HUDEP-2 (cell line): ENCODE measurements around the gene PPP4R4.
"Not testable (repeated sequence)": the region's sequence is repeated elsewhere in the genome, so short reads cannot be mapped to it uniquely, and the experiment has no call there.

ENCODE experiments used
- DNase-seq, 76 experiments: peaks; one replicate each; lab custom pipeline; 2025; ENCODE audit not compliant: unreplicated experiment in 76 of 76; lab: John Stamatoyannopoulos, UW

The PPP4R4 gene

DNA sequence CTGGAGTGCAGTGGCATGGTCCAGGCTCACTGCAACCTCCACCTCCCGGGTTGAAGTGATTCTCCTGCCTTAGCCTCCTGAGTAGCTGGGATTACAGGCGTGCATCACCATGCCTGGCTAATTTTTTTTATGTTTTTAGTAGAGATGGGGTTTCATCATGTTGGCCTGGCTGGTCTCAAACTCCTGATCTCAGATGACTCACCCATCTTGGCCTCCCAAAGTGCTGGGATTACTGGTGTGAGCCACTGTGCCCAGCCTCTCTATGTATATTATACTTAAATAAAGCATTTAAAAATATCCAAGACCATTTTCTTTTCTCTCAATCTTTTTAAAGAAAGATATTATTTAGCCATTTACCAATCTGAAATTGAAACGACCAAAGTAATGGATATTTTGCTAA lies 90.1 kb downstream of the PPP4R4 start:
- not testable (repeated sequence) for DNase-seq

DNA sequence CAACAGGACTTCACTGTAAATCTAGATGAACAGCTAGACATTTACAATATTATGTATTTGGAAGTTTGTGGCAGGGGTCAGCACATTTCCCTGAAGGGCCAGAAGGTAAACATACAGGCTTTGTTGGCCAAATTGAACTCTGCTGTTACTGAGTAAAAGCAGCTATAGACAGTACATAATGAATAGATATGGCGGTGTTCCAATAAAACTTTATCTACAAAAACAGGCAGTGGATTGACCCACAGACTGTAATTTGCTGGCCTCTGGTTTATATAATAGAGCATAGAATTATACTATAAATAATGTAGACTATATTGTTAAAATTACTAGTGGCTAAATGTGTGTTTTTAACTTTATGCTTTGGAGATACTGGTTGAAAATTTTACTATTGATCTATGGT lies 93.2 kb downstream of the PPP4R4 start:
- peak in 10 of 76 experiments; percentile 1 to 33 (median 16) for DNase-seq

DNA sequence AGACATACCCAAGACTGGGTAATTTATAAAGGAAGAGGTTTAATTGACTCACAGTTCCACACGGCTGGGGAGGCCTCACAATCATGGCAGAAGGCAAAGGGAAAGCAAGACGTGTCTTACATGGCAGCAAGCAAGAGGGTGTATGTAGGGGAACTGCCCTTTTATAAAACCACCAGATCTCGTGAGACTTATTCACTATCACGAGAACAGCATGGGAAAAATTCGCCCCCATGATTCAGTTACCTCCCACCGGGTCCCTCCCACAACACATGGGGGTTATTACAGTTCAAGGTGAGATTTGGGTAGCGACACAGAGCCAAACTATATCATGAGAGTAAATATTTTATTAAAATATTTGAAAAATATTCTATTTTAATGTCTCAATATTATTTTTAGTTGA lies 94.5 kb downstream of the PPP4R4 start:
- DNase-seq: not testable (repeated sequence)

DNA sequence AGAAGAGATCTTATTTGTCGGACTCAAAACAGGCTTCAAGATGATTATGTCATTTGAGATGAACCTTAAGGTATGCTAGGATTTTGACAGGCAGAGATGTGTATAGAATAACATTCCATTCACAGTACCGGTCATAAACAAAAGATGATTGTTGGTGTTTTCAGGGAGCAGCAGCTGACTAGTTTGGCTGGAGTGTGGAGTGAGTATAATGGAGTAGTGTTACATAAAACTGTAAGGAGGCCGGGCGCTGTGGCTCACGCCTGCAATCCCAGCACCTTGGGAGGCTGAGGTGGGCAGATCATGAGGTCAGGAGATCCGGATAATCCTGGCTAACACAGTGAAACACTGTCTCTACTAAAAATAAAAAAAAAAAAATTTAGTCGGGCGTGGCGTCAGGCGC lies 95.0 kb downstream of the PPP4R4 start:
- no peak for DNase-seq

DNA sequence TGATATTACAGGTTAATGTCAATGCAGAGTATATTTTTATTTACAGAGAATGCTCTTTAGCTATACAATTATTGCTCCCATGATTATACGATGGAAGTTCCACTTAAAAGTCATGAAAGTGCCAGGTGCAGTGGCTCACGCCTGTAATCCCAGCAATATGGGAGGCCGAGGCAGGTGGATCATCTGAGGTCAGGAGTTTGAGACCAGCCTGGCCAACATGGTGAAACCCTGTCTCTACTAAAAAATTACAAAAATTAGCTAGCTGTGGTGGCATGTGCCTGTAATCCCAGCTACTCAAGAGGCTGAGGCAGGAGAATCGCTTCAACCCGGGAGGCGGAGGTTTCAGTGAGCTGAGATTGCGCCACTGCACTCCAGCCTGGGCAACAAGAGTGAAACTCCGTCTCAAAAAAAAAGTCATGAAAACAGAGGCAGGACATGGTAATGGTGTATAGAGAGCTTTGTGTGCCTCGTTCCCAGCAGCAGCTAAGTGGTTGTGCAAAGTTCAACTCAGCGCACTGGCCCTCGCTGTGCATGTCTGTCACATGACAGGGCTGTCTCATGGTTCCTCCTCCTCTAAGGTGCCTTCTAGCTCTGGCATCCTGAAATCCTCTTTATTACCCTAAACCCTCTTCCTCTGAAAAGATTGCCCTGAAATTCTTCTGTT lies 102.9 kb downstream of the PPP4R4 start:
- DNase-seq: not testable (repeated sequence)

DNA sequence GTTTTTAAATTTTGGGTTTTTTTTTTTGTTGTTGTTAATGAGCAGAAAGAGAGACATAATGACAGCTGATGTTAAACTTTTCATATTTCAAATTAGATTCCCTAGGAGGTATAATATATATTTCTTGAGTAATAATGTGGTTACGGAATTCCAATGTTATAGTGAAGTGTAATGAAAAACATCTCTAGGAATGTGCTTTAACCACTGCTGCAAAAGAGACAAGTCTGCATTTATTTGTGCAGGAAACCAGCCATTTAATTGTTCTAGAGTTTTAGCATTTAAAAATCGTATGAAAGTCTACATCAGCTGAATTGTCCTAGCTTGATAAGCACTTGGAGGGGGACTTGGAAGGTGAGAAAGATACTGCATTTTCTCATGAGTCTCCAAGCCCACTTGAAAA lies 104.6 kb downstream of the PPP4R4 start:
- DNase-seq: no peak

DNA sequence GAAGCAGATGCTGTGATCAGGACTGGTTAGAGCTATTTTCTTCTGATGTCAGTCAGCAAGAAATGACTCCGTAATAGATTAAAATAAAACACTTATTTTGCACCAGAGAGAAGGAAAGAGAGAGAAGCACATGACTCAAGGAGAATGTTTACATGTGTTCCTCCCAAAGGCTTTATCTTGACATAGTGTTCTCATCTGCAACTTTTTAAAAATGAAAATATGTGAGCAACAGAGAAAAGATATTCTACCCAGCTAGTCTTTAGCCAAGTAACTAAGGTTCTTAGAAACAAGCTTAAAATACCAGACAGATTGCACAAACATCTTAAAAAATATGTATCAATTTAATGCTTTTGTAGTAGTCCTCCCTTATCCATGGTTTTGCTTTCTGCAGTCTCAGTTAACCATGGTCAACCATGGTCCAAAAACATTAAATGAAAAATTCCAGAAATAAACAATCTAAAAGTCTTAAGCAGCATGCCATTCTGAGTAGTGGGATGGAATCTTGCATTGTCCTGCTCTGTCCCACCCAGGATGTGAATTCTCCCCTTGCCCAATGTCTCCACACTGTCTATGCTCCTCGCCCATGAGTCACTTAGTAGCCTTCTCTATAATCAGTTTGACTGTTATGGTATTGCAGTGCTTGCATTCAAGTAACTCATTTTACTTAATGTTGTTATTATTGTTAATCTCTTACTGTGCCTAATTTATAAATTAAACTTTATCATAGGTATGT lies 109.0 kb downstream of the PPP4R4 start:
- no peak for DNase-seq

DNA sequence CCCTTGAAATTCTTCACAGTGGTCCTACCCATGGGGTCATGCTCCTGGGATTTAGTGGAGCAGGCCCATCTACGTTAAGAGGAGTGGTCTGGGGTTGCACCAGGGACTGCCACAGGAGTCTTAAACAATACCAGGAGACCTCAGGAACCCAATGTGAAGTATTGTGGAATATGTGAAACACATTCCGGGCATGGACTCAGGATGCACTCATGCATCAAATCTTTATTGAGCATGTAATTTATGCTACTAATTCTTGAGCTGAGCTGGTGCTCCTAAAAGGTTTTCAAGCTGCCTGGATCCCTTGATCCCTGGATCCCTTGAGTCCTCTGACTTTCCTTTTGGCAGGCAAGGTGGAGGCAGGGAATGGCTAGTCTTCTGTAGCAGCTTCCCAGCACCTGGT lies 110.1 kb downstream of the PPP4R4 start:
- DNase-seq: no peak

DNA sequence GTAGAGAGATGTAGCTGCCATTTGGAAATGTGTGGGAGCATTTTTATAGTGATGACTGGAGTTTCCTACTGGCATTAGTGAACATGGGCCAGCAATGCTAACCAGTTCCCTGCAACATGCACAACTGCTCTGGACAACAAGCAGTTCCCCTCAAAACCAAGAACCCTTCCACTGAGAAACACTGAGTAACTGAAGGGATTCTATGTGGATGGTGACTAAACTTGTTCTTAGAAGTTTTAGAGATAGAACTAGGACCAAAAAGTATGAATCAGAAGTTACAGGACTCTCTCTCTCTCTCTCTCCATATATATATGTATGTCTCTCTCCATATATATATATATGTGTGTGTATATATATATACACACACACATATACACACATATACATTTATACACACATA lies 111.0 kb downstream of the PPP4R4 start:
- DNase-seq: no peak

DNA sequence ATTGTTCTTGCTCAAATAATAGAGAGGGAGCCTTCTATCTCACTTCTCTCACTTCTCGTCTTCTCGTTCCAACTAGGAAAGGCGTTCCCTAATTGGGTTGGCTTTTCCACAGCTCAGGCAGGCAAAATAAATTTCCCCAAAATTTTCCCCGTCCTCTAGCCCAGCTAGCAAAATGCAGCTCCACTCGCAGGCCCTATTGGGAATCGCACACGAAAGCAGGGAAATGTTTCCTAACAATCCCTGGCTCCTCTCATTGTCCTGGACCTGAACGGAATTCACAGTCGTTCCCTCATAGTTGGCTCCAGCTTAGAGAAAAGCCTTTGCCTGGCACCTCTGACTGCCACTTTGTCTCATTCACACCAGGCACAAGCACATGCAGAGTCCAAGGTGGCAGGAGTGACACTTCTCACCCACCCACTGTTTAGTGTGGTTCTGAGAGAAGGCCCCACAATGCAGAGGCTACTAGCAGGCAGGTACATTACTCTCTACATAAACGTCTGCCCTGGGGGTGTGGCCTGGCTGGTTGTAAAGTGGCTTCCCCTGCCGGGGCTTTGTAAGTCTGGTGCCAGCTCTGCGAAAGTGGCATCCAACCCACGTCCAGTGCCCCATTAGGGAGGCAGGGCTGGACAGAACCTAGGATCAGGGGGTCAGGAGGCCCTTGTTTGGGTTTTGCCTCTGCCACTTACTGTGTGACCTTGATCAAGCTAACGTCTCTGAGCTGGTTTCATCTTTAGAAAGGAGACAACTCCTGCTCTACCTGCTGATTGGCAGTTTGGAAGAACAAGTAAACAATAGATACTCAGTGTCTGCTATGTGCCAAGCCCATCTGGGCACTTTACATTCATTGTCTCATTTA lies 114.7 kb downstream of the PPP4R4 start:
- no peak for DNase-seq

DNA sequence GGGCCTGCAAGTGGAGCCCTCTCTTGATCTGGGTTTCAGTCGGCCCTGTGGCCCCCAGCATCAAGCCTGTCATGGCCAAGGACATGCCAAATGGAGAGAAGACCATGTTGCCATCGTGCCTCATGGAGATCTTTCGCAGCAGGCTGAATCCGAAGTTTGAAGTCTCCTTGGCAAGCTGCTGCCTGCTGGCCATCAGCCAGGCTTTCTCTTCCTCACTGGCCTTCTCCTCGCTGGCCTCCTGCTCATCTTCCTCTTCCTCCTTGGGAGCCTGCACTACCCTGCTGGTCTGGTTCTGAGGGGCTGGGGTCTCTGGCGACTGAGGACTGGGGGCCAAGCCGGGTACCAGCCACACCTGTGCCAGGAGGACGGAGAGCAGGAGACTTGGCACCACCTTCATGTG lies 116.1 kb downstream of the PPP4R4 start:
- DNase-seq: no peak

DNA sequence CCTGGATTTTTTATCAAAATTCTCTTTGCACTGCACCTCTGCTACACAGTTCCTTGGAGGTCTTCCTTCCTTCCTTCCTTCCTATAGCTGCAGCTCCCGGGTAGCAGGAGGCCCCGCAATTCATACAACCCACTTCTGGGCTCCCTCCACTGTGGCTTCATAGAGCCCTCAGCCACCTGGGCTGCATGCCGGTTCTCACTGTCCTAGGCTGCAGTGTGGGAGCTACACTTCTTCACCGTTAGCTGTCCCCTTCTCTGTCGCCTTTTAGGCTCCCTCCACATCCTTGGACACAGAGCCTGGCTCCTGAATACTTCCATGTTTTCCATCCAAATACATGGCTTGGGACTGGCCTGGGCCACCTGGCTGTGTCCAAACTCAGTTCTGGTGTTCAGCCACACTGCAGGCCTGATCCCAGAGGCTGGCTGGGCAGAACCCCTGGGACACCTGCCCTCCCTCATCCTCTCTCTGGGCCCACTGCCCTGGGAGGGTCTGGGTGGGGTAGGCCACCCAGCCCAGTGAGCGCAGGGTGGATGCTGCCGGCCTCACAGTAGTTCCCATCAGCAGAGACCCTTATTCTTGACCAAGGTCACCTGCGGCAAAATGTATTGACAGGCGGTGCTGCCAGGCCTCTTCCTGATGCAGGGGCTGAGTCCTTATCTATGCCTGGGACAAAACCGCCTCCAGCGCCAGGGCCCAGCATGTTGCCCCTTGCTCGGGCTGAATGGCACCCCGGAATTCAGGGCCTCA lies 117.2 kb downstream of the PPP4R4 start:
- DNase-seq: no peak

DNA sequence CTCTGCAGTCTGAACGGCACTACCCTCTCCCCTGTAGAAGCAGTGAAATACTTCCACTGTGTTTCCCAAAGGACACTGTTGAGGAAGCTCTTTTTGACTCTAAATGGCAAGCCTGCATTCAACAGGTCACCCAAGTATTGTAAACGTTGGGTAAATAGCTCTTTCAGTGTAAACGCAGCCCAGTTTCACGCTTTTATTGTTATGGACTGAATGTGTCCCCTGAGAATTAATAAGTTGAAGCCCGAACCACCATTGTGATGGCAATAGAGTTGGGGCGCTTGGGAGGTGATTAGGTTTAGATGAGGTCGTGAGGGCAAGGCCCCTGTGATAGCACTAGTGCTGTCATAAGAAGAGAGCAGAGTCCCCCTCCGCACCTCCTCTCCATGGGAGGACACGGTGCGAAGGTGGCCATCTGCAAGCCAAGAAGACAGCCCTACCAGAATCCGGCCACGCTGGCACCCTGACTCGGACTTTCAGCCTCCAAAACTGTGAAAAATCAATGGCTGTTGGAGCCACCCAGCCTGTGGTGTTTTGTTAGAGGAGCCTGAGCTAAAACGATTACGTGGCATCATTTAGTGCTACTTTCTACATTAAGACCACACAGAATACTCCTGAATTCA lies 117.9 kb downstream of the PPP4R4 start:
- no peak for DNase-seq

DNA sequence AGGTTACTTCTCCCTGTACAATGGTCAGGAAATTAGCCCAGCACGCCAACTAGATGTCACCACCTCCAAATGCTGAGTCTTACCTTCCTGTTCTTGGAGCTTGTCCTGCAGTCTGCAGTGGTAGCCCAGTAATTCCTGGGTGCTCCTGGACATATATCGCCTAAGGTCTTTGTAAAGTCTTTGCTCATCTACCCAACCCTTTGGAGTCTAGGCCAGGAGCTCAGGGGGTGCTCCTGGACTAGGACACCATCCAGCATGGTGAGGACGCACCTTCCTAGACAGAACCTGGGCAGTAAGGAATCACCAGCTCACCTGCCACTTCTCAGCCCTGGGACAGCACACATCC lies 118.4 kb downstream of the PPP4R4 start:
- no peak for DNase-seq

DNA sequence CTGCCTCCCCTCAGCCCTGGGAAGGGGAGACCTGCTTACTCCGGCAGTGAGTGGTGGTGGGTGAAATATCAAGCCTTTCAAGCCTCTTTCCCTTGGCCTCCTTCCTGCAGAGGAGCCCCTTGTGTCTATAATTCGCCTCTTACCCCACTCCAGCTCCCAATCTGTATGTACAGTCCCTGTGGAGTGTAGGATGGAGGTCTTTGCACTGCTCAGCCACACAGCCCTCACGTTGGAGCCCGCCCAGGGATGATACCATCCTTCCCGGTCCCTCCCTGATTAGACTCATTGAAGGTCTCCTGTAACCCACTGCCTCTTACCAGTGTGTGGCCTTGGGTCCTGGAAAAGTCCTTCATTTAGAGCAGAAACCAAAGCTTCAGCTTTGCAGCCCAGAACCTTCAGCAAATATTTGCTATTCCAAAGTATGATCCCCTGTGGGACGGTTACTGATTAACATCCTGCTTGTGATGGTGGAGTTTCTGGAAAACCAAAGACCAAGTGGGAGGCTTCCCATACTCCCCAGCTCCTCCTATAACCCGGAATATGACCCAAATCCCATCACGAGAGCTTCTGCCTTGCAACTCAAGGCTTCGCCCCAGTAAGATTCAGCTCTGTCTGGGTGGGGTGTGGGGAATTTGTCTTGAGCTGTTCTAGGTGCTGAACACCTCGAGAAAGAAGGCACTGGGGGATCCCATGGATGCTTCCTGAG lies 118.9 kb downstream of the PPP4R4 start, which contains the start of gene SERPINA10:
Gene SERPINA10, minus strand, starts transcription at position 397 of the 706 bp plus-strand sequence. CDS start 2,675 bp downstream, outside the sequence.
- DNase-seq: no peak

DNA sequence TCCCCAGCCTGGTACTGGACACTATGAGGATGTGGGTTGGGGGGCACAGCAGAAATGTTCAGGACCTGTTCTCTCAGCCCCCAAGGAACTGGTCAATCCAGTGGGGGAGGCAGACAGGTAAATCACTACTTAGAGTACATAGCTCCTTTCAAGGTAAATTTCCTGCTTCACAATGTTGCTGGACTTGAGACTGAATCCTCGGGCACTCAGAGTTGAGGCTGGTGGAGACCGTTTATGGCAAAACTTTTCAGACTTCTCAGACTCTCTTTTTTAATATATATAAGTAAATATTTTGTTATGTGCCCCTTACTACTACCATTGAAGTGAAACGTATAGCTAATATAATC lies 119.4 kb downstream of the PPP4R4 start:
- no peak for DNase-seq

DNA sequence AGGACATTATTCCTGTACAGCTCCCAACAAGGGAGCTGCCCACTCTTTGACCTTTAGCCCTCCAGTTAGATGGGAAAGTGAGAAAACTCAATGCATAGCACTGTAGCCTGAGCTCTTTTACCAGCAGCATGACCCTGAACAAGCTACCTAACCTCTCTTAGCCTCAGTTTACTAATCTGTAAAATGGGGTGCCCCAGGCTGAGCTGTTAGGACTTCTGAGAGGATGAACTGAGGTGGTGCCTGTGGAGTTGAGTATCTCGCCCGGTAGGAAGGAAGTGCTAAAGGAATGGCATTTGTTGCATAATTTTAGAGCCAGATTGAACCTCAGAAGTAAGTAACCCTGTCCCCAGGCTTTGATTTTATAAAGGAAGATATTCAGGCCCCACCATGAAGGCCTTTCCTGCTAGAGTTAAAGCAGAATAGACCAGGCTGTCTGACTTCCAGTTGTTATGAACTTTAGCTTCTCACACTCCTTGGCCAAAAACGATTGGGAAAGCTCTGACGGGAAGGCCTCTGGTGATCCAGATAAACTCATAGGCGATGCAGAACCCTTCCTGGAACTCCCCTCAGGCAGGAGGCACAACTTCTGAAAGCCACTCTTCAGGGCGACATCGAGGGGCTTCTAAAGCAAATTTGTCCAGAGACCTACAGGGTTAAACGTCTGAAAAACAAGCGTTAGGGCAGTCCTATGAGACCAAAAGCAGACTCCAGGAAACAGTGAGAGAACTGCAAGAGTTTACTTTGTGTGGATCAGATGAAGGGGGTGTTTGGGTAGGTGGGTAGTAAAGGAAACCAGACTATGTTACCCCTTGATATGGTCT lies 121.4 kb downstream of the PPP4R4 start:
- no peak for DNase-seq

DNA sequence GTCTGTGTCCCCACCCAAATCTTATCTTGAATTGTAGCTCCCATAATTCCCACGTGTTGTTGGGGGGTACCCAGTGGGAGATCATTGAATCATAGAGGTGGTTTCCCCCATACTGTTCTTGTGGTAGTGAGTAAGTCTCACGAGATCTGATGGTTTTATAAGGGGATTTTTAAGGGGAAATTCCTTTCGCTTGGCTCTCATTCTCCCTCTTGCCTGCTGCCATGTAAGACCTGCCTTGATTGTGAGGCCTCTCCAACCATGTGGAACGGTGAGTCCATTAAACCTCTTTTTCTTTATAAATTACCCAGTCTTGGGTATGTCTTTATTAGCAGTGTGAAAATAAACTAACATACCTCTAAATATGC lies 122.0 kb downstream of the PPP4R4 start:
- DNase-seq: not testable (repeated sequence)

DNA sequence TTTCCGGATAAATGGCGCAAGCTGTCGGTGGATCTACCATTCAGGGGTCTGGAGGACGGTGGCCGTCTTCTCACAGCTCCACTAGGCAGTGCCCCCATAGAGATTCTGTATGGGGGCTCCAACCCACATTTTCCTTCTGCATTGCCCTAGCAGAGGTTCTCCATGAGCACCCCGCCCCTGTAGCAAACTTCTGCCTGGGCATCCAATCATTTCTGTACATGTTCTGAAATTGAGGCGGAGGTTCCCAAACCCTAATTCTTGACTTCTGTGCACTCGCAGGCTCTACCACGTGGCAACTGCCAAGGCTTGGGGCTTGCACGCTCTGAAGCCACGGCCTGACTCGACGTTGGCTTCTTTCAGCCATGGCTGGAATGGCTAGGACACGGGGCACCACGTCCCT lies 124.0 kb downstream of the PPP4R4 start:
- DNase-seq: no peak
